GM12865 (cell line): ENCODE results near the gene FAXDC2.

Experiments
- DNase-seq: peaks from one replicate; pipeline ENCODE4 v3.0.0; 2010; ENCODE audit warnings: low read depth
- H3K4me3 ChIP-seq: 2 replicates; pipeline ENCODE4 v1.5.1; 2011; ENCODE audit warnings: mild to moderate bottlenecking, low read depth, low read length, control low read depth
- CTCF ChIP-seq: IDR thresholded peaks from 2 replicates; pipeline ENCODE4 v1.5.1; 2011; ENCODE audit warnings: low read length, control low read depth, low read depth, inconsistent platforms; ENCODE audit not compliant: insufficient read depth; ENCODE audit errors: missing control alignments

Gene FAXDC2

GRCh38 chr5:154819546-154819945 is 30.9 kb downstream of the FAXDC2 start:
- TF ChIP-seq CTCF = no peak
- DNase-seq = no peak
- no peak overlapping the region for H3K4me3 ChIP-seq

GRCh38 chr5:154818471-154819116 is 31.8 kb downstream of the FAXDC2 start:
- DNase-seq = no peak
- H3K4me3 ChIP-seq = no peak overlapping the region
- no peak for TF ChIP-seq CTCF

- no peak for TF ChIP-seq CTCF
- no peak overlapping the region for H3K4me3 ChIP-seq
- no peak for DNase-seq
These were observed 32.6 kb downstream of the FAXDC2 start for GRCh38 chr5:154817815-154818214.

GRCh38 chr5:154816891-154817492 is 33.4 kb downstream of the FAXDC2 start:
- no peak for DNase-seq
- no peak for TF ChIP-seq CTCF
- H3K4me3 ChIP-seq = no peak overlapping the region

- H3K4me3 ChIP-seq = no peak overlapping the region
- no peak for TF ChIP-seq CTCF
- no peak for DNase-seq
These were observed 34.6 kb downstream of the FAXDC2 start for GRCh38 chr5:154815684-154816247.

GRCh38 chr5:154815025-154815424 is 35.4 kb downstream of the FAXDC2 start:
- TF ChIP-seq CTCF = no peak
- H3K4me3 ChIP-seq = no peak overlapping the region
- no peak for DNase-seq
